T-helper 22 cell (primary cell): ENCODE data around the gene GOLGA2.
"Not testable (repeated sequence)": the region's sequence is repeated elsewhere in the genome, so short reads cannot be mapped to it uniquely, and the experiment has no call there.

Experiments used
- DNase-seq: peaks from one replicate; pipeline ENCODE4 v3.0.0-alpha.2; 2020; ENCODE audit warnings: low read depth

GOLGA2 gene

GRCh38 chr9:128233817-128234406 is 41.9 kb downstream of the GOLGA2 start:
- no peak for DNase-seq

- DNase-seq, result no peak
Observed at GRCh38 chr9:128232528-128233428, 43.0 kb downstream of the GOLGA2 start.

GRCh38 chr9:128231638-128232527 is 43.9 kb downstream of the GOLGA2 start:
- no peak for DNase-seq

GRCh38 chr9:128230897-128231296 is 44.9 kb downstream of the GOLGA2 start:
- DNase-seq, result not testable (repeated sequence)

- no peak for DNase-seq
Observed at GRCh38 chr9:128226412-128226801, 49.4 kb downstream of the GOLGA2 start.

- no peak for DNase-seq
Observed at GRCh38 chr9:128225770-128226411, 49.9 kb downstream of the GOLGA2 start.

GRCh38 chr9:128224877-128225276 is 50.9 kb downstream of the GOLGA2 start:
- DNase-seq, result no peak

GRCh38 chr9:128222880-128223670 is 52.7 kb downstream of the GOLGA2 start:
- no peak for DNase-seq

- no peak for DNase-seq
Observed at GRCh38 chr9:128222026-128222425, 53.8 kb downstream of the GOLGA2 start.

GRCh38 chr9:128219831-128220230 is 56.0 kb downstream of the GOLGA2 start:
- no peak for DNase-seq

GRCh38 chr9:128218518-128219389 is 57.1 kb downstream of the GOLGA2 start:
- peak; percentile 82 for DNase-seq

GRCh38 chr9:128218172-128218517 is 57.7 kb downstream of the GOLGA2 start:
- DNase-seq, result no peak

- no peak for DNase-seq
Observed at GRCh38 chr9:128216781-128217553, 58.8 kb downstream of the GOLGA2 start.

- no peak for DNase-seq
Observed at GRCh38 chr9:128215491-128216409, 60.1 kb downstream of the GOLGA2 start.

GRCh38 chr9:128214571-128215490 is 61.0 kb downstream of the GOLGA2 start:
- no peak for DNase-seq

GRCh38 chr9:128213746-128214497 is 61.9 kb downstream of the GOLGA2 start:
- DNase-seq, result no peak

GRCh38 chr9:128211981-128212281 is 63.9 kb downstream of the GOLGA2 start:
- no peak for DNase-seq
